GM12878 (cell line): ENCODE results near the gene N4BP2L2. TPM values are rescaled to one million over a fixed set of nuclear protein-coding genes. Genes with fewer than 3 reads are reported as not detected.

Experiments
- ATAC-seq: fragments of 200-7000 bp; cut with Tn5 transposase; 3 replicates; pipeline ENCODE4 v1.9.1; 2020; ENCODE audit warnings: mild to moderate bottlenecking, moderate library complexity
- BruUV-seq: library from RNA; stranded (reverse); fragments of 400-500 nt; replicated peaks from 2 replicates; lab custom pipeline; 2021; lab: Mats Ljungman, UMichigan
- CTCF ChIA-PET: fragments of 300-600 bp; sonication (Branson Sonifier 250); formaldehyde crosslinking; extraction: SDS; loops from one replicate; lab custom pipeline; 2021; ENCODE audit warnings: inconsistent platforms; lab: Yijun Ruan, JAX
- POLR2A ChIA-PET: fragments of 350-600 bp; formaldehyde crosslinking; extraction: SDS; loops from one replicate; lab custom pipeline; 2021; ENCODE audit warnings: inconsistent platforms; lab: Charles Lee
- RAD21 ChIA-PET: fragments of 300-600 bp; sonication (Branson Sonifier 250); formaldehyde crosslinking; loops from one replicate; lab custom pipeline; 2023; ENCODE audit warnings: antibody characterized with exemption; ENCODE audit not compliant: unreplicated experiment; lab: Charles Lee
- SMC1A ChIA-PET: fragments of 300-600 bp; sonication (Branson Sonifier 250); formaldehyde crosslinking; loops from one replicate; lab custom pipeline; 2023; ENCODE audit not compliant: unreplicated experiment, uncharacterized antibody; lab: Charles Lee
- DNase-seq: peaks from one replicate; pipeline ENCODE4 v3.0.0-alpha.2; 2011; ENCODE audit warnings: low read depth, low spot score
- FAIRE-seq: peaks from 3 replicates; lab custom pipeline; 2011; peaks lifted over from hg19 to GRCh38; lab: Jason Lieb, UNC
- H2AFZ ChIP-seq: 2 replicates; pipeline ENCODE4 v1.6.0; 2011; ENCODE audit warnings: low read depth, low read length, control low read depth; ENCODE audit not compliant: control insufficient read depth
- H3K27ac ChIP-seq: 2 replicates; pipeline ENCODE4 v1.5.1; 2011; ENCODE audit warnings: control low read depth; ENCODE audit not compliant: control insufficient read depth, insufficient read depth
- H3K27me3 ChIP-seq, 2 experiments: replicated peaks in 1 of 2; 2 replicates each; pipeline versions ENCODE4 v1.6.0 to v1.6.1; 2011; ENCODE audit warnings: low read length in 1 of 2; ENCODE audit not compliant: control insufficient read depth in 2 of 2, insufficient read depth in 2 of 2
- H3K36me3 ChIP-seq, 2 experiments: 2 replicates each; pipeline ENCODE4 v1.5.1; 2011; ENCODE audit warnings: low read length in 1 of 2; ENCODE audit not compliant: control insufficient read depth in 2 of 2, insufficient read depth in 2 of 2
- H3K4me1 ChIP-seq: 2 replicates; pipeline ENCODE4 v1.6.1; 2011; ENCODE audit warnings: mild to moderate bottlenecking, low read length, moderate library complexity, mixed read lengths; ENCODE audit not compliant: control insufficient read depth, insufficient read depth
- H3K4me2 ChIP-seq: 2 replicates; pipeline ENCODE4 v1.6.0; 2011; ENCODE audit warnings: control low read depth; ENCODE audit not compliant: control insufficient read depth, insufficient read depth
- H3K4me3 ChIP-seq: fragments of 200-600 bp; sonication (generic); 2 replicates; pipeline ENCODE4 v1.5.1; 2016
- H3K79me2 ChIP-seq: 2 replicates; pipeline ENCODE4 v1.6.0; 2011; ENCODE audit warnings: low read length; ENCODE audit not compliant: control insufficient read depth, insufficient read depth
- H3K9ac ChIP-seq: 2 replicates; pipeline ENCODE4 v1.8.0; 2011; ENCODE audit warnings: low read length, control low read depth, mixed read lengths; ENCODE audit not compliant: control insufficient read depth, insufficient read depth
- H3K9me3 ChIP-seq: replicated peaks from 3 replicates; pipeline ENCODE4 v1.5.1; 2011; ENCODE audit warnings: mild to moderate bottlenecking, low read length; ENCODE audit not compliant: control insufficient read depth, insufficient read depth
- H4K20me1 ChIP-seq: 2 replicates; pipeline ENCODE4 v1.6.0; 2011; ENCODE audit not compliant: control insufficient read depth, insufficient read depth
- ATF7 ChIP-seq: fragments of 450-650 bp; IDR thresholded peaks from 2 replicates; pipeline ENCODE4 v1.6.1; 2016; ENCODE audit warnings: low read depth, mild to moderate bottlenecking
- BHLHE40 ChIP-seq, 2 experiments: fragments of 450-650 bp in 1 of 2; IDR thresholded peaks; 2 replicates each; pipeline ENCODE4 v1.6.1; 2011 to 2017; ENCODE audit warnings: low read depth in 2 of 2, borderline replicate concordance in 1 of 2, improper control_type of control experiment in 1 of 2, low read length in 1 of 2, mild to moderate bottlenecking in 1 of 2
- CHD2 ChIP-seq: IDR thresholded peaks from 2 replicates; pipeline ENCODE4 v1.6.1; 2011; ENCODE audit warnings: low read depth, low read length, improper control_type of control experiment, borderline replicate concordance
- CUX1 ChIP-seq: IDR thresholded peaks from 2 replicates; pipeline ENCODE4 v1.6.1; 2012; ENCODE audit warnings: improper control_type of control experiment, low read depth, low read length; ENCODE audit not compliant: insufficient replicate concordance
- IRF4 ChIP-seq: IDR thresholded peaks from 2 replicates; pipeline ENCODE4 v1.6.1; 2011; ENCODE audit warnings: low read depth, low read length
- KLF5 ChIP-seq: fragments of 450-650 bp; IDR thresholded peaks from 2 replicates; pipeline ENCODE4 v1.6.1; 2014; ENCODE audit warnings: mild to moderate bottlenecking; ENCODE audit not compliant: partially characterized antibody
- MTA3 ChIP-seq: IDR thresholded peaks from 2 replicates; pipeline ENCODE4 v1.6.1; 2012; ENCODE audit warnings: low read length, inconsistent platforms, borderline replicate concordance
- NRF1 ChIP-seq: conservative IDR thresholded peaks from 2 replicates; pipeline ENCODE4 v1.6.1; 2011; ENCODE audit warnings: mild to moderate bottlenecking, low read depth, low read length, improper control_type of control experiment
- POLR2AphosphoS5 ChIP-seq: IDR thresholded peaks from 2 replicates; pipeline ENCODE4 v1.6.1; 2011; ENCODE audit warnings: mild to moderate bottlenecking, low read length, inconsistent platforms
- RCOR1 ChIP-seq: conservative IDR thresholded peaks from 2 replicates; pipeline ENCODE4 v1.6.1; 2012; ENCODE audit warnings: low read depth, low read length, improper control_type of control experiment
- SMAD5 ChIP-seq: IDR thresholded peaks from 2 replicates; pipeline ENCODE4 v1.6.1; 2016; ENCODE audit warnings: antibody characterized with exemption, low read depth
- SMC3 ChIP-seq: IDR thresholded peaks from 2 replicates; pipeline ENCODE4 v1.6.1; 2011; ENCODE audit warnings: low read length, improper control_type of control experiment, borderline replicate concordance
- ZBTB11 ChIP-seq: fragments of 450-650 bp; formaldehyde crosslinking; IDR thresholded peaks from 2 replicates; pipeline ENCODE4 v1.5.0; 2022; ENCODE audit warnings: mild to moderate bottlenecking, missing genetic modification characterization
- ZBTB33 ChIP-seq: fragments of 450-650 bp; IDR thresholded peaks from 2 replicates; pipeline ENCODE4 v1.6.1; 2017; ENCODE audit warnings: mild to moderate bottlenecking
- ZNF24 ChIP-seq: fragments of 450-650 bp; IDR thresholded peaks from 2 replicates; pipeline ENCODE4 v1.6.1; 2017; ENCODE audit warnings: antibody characterized with exemption, mild to moderate bottlenecking
- WGBS: methylation state at CpG from one replicate; pipeline ENCODE4 v1.1.6; 2016; ENCODE audit warnings: low lambda C conversion rate; ENCODE audit not compliant: insufficient replicate concordance, insufficient coverage; ENCODE audit errors: missing lambda C conversion rate; 5-methylcytosine and 5-hydroxymethylcytosine counted together
- in situ Hi-C: fragments of 300-500 bp; cut with MboI; formaldehyde crosslinking; loops from 9 replicates; pipeline ENCODE4 v1.14.3; 2018; ENCODE audit warnings: mixed read lengths
- intact Hi-C: fragments of 100-400 bp; cut with micrococcal nuclease; formaldehyde crosslinking; loops from one replicate; pipeline ENCODE4 v1.14.2; 2022; ENCODE audit not compliant: unreplicated experiment
- polyA plus RNA-seq, 11 experiments: library from polyadenylated mRNA; depleted of rRNA in 4 of 11; unstranded in 6 of 11; stranded (reverse) in 5 of 11; fragments of >200 nt; fragmentation: Nextera tagmentation in 4 of 11; fragmentation: Illumina TruSeq in 1 of 11; extraction: Ambion mirVana in 4 of 11; extraction: Trizol in 1 of 11; gene quantifications; 1 replicate in 1 of 11; 2 replicates in 10 of 11; pipeline versions ENCODE4 v1.2.1 to v1.2.3, GENCODE V29; 2011 to 2016; ENCODE audit warnings: inconsistent platforms in 2 of 11, missing spikeins in 2 of 11, low read depth in 1 of 11
- total RNA-seq, 4 experiments: library from RNA; depleted of rRNA in 3 of 4; stranded (reverse); fragments of >200 nt in 3 of 4; fragmentation: Illumina TruSeq in 1 of 4; extraction: Trizol in 1 of 4; gene quantifications; 2 replicates each; pipeline versions ENCODE4 v1.2.1 to v1.2.3, GENCODE V29; 2013 to 2021

The N4BP2L2 gene
- total and polyA plus RNA-seq, 10 of the 15 experiments (the other 5 are each of a cell fraction or from before 2014, with no cell fraction given) = 41.7 to 87.1 (median 61.2) TPM

GRCh38 chr13:32432856-32433255 is 105.7 kb downstream of the N4BP2L2 start:
- peaks cover 8% of the 10 kb centered on the region for H3K79me2 ChIP-seq
- H2AFZ ChIP-seq = no peak overlapping the region
- H3K27ac ChIP-seq = no peak overlapping the region; the same call in 1 of the 2 replicates
- H3K4me2 ChIP-seq = no peak overlapping the region
- in situ Hi-C loops (loop anchor here (25.0 kb wide), 1 partner anchor 1104 kb away; no protein-coding TSS in a partner anchor), intact Hi-C loops (no loop called here)
- RAD21 ChIA-PET = no interaction called here
- H3K27me3 ChIP-seq = no peaks in the 10 kb centered on the region
- FAIRE-seq = no peak
- no peak for ATAC-seq
- no peaks in the 10 kb centered on the region for H4K20me1 ChIP-seq
- peaks cover 13% of the 10 kb centered on the region for H3K4me1 ChIP-seq
- H3K4me3 ChIP-seq = no peak overlapping the region
- H3K36me3 ChIP-seq = no peaks in the 10 kb centered on the region
- CTCF ChIA-PET = interaction anchor here (1.3 kb wide), 1 partner anchor 10 kb away, joined by 3 read pairs; no protein-coding TSS in a partner anchor
- DNase-seq = no peak
- WGBS = 100% methylated on average over 3 of the region's 3 CpGs
- no peaks in the 10 kb centered on the region for H3K9me3 ChIP-seq
- no peak overlapping the region for H3K9ac ChIP-seq
- POLR2A ChIA-PET = interaction anchor here (0.6 to 2.4 kb wide), 2 partner anchors 10 to 137 kb away, joined by 3 to 10 read pairs; no protein-coding TSS in a partner anchor
- SMC1A ChIA-PET = interaction anchor here (0.9 kb wide), 1 partner anchor 51 kb away, joined by 3 read pairs; no protein-coding TSS in a partner anchor
- BruUV-seq = no TSS peak
- TF ChIP-seq CUX1 (no peak), CHD2 (no peak), BHLHE40 (IDR thresholded peaks at IDR 0.05; ENCODE audit: borderline replicate concordance in 1 of 2, low read depth in 2 of 2, low read length in 1 of 2) (no peak), ZBTB33 (no peak), ATF7 (no peak), IRF4 (no peak), KLF5 (no peak), ZBTB11 (CRISPR knock-in tag) (no peak), MTA3 (no peak), NRF1 (no peak), ZNF24 (no peak), RCOR1 (no peak), SMAD5 (no peak), POLR2AphosphoS5 (no peak), SMC3 (no peak)
